NCI-H2081 treated with DMSO at 0.1 percent for 48 hours (cell line): ENCODE results near the gene MAP3K2.
"Not testable (repeated sequence)": the region's sequence is repeated elsewhere in the genome, so short reads cannot be mapped to it uniquely, and the experiment has no call there.

Source experiments
- DNase-seq: peaks from one replicate; lab custom pipeline; 2025; lab: John Stamatoyannopoulos, UW

Gene MAP3K2

DNA sequence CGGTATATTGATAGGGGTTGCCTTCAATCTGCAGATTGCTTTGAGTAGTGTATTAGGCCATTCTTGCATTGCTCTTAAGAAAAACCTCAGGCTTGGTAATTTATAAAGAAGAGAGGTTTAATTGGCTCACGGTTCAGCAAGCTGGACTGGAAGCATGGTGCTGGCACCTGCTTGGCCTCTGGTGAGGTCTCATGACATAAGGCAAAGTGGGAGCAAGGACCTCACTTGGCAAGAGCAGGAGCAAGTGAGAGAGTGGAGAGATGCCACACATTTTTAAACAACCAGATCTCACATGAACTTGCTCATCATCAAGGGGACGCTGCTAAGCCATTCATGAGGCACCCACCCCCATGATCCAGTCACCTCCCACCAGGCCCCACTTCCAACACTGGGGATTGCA is 4.9 kb downstream of the MAP3K2 start:
- no peak for DNase-seq

DNA sequence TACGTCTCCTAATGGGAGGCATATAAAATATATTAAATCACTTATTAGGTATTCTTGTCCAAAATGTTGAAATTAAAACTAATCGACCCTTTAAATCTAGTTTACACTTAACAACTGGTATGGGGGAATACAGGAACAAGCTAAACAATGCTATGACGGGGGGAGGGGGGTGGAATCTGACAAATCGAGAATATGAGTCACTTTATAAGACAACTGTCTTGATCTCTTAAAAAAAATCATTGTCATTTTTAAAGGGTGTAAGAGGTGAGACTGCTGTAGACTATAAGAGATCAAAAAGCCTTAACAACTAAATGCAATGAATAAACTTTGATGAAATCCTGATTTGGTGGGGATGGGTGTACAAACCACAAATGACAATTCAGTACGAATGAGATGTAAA is 6.0 kb downstream of the MAP3K2 start:
- no peak for DNase-seq

DNA sequence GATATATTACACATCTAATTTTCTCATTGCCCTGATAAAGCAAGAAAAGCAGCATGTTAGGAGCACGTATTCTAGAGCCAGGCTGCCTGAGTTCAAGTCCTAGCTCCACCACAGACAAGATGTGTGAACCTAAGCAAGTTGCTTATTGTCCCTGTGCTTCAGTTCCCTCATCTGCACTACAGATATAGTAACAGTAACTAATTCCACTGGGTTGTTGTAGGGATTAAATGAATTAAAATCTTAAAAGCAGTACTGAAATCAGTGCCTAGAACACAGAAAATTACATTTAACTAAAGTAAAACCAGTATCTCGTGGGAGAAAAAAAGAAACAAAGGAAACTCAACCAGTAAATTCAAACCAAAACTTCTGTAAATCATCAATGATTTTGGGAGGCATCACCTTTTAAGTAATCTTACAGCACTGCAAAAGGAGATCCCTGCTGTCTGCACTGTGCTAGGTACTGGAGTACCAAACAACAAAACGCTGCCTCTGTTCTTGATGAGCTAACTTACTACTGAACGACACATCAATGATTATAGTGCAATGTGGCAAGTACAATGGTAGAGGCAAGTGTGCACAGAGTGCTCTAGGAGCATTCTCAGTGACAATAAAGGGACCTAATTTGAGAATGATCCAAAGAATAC is 7.9 kb downstream of the MAP3K2 start:
- DNase-seq: no peak

DNA sequence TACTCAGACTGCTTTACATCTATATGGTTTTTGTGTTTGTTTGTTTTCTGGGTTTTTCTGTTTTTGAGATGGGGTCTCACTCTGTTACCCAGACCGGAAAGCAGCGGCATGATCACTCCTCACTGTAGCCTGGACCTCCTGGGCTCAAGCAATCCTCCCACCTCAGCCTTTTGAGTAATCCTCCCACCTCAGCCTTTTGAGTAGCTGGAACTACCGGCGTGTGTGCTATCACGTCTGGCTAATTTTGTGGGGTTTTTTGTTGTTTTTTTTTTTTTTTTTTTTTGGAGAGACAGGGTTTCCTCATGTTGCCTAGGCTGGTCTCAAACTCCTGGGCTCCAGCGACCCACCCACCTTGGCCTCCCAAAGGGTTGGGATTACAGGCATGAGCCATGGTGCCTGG is 9.1 kb downstream of the MAP3K2 start:
- DNase-seq: no peak

DNA sequence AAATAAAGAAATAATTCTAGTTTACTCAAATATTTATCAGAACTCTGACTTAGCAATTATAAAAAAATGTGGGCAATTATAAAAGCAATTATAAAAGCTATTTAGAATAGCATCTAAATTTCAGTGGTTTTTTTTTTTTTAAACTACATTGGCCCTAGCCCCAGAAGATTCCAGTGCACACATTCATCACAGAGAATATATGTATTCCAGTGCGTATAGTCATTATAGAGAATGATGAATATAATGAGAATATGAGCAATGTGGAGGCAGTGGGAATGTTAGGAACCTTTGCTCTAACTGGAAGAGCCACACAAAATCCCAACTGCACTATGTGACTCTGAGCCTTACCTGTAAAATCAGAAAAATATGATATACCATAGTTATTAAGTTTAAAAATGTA is 10.5 kb downstream of the MAP3K2 start:
- no peak for DNase-seq

DNA sequence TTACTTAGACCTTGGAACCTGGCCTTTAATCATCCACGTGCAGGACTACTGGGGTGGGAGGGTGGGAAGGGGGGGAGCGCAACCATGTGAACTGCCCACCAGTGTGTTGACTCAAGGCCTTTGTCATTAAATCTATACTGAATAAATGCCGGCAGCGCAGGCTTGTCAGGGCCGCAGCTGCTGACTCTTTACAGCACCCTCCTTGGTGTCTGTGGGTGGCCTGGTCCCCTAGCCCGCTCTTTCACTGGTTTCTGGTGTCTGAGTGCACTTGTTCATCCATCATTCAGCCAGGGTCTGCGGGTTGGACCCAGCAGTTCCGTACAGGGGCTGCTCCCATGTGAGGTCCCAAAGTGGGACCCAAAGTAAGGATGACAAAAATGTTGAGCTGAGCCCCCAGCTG is 11.5 kb downstream of the MAP3K2 start:
- DNase-seq: no peak

DNA sequence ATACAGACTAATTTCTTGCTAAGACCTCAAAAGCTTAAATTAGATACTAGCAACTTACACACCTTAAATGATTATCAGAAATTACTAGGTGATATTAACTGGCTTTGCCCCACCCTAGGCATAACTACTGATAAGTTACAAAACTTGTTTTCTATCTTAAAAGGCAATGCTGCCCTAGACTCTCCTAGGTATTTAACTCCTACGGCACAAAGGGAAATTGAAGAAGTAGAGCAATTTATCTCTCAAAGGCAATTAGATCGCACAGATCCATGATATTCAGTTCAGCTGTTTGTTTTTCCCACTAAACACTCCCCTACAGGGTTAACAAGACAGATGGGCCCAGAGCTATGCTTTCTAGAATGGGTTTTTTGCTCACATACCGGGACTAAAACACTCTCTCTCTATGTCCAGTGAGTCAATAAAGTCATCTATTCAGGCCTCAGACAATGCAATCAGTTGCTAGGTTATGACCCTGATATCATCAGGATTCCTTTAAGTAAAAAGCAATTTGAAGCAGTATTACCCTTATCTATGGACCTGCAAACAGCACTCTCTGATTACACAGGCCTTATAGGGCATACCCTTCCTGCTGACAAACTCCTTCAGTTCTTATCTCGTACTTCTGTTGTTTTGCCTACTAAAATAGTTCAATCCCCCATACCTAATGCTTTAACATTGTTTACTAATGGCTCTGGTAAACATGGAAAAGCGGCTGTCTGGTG is 14.3 kb downstream of the MAP3K2 start:
- DNase-seq: no peak

DNA sequence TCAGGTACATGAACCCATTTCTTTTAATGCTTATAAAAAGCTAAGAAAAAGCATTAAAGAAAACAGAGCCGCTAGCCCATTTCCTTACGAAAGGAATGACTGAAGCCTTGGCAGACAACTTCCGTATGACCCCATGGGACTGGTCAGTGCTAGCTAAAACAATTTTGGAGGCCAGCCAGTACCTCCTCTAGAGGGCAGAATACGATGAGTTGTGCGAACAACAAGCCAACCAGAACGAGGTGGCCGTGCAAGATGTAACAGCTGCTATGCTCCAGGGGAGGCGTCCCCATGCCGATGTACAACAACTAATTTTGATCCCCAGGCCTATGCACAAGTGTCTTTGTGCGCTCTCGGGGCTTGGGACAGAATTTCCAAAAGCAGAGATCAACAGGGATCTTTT is 16.7 kb downstream of the MAP3K2 start:
- DNase-seq: no peak

DNA sequence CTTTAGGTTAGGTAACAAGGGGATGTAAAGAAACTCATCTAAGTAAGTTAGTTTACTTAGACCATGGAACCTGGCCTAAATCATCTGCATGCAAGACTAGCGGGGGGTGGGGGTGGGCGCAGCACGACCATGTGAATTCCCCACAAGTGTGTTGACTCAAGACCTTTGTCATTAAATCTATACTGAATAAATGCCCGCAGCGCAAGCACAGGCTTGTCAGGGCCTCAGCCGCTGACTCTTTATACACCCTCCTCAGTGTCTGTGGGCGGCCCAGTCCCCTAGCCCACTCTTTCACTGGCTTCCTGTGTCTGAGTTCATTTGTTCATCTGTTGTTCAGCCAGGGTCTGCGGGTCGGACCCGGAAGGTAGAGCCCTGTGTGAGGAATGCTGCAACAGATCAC is 17.8 kb downstream of the MAP3K2 start:
- DNase-seq: no peak

DNA sequence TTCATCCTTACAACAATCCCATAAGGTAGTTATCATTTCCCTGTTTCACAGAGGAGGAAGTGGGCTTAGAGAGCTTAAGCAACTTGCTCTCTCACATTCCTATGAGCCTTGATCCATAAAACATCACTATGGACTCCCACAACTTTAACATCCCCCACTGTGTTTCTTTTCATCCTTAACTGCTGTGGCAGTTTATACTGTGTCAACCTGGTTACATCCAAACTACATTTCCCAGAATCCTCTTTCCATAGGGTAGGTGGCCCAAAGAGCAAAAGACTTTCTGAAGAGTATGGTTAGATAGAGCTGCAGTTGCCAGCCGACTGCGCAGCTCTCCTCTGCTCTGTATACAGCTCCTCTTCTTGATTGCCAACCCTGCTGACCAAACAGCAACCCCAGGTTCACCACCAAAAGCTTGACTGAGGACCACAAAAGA is 22.5 kb downstream of the MAP3K2 start:
- DNase-seq: no peak

DNA sequence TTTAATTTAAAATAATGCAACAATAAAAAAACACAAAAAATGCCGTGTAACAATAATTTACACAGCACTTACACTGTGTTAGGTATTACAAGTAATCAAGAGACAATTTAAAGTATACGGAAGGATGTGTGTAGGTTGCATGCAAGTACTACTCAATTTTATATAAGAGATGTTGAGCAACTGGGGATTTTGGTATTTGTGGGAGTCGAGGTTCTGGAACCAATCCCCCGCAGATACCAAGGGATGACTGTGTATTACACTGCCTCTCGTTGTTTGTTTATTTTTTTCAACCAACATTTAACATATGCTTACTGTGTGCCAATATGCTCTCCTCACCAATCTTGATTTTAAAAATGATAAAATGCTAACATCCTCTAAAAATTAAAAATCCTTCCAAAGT is 24.8 kb downstream of the MAP3K2 start:
- no peak for DNase-seq

DNA sequence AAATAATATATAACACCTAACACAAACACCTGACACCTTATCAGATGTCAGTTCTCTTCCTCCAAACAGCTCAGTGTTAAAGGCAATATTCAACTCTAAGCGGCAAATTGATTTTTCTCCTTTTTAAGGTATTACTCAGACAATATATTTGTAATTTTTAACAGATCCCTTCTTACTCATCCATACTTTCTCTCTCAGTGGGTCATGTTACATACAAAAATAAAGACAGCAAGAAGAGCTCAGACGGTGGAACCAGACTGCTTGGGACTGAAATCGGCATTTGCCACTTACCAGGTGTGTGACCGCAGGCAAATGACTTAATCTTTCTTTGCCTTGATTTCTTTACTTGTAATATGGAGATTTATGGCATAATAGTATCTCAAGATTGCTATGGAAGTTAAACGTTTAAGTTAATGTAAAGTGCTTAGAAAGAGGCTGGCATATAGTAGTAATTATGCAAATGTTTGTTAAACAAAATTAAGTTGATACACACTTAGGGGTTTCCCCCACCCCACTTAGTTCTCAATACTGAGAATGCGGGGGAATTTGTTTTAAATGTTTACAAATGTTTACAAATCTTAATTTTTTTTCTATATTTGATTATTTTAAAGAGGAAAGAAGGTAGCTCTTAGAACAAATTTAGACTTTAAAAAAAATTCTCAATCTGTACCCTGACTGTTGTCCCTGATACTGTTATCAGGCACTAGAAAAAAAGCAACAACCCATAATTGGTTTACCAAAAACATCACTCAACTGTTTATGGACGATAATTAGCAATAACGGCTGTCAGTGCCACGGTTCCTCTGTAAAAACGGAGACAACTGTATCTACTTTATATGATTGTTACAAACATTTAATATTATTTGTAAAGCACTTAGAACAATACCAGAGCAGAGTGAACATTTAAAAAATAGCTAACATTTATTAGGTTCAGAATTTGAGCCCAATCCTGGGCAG is 25.6 kb downstream of the MAP3K2 start:
- no peak for DNase-seq

DNA sequence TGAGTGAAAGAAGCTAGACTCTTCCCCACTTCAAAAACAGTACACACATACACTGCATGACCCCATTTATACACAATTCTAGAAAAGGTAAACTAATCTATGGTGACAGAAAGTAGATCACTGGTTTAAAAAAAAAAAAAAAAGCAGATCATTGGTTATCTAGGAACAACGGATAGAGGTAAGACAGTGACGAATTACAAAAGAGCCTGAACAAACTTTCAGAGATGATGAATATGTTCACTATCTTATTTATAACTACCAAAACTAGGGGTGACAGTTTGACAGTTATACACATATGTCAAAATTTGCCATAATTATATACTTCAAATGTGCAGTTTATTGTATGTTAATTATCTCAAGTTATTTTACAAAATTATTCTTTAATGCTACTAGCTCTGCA is 27.5 kb downstream of the MAP3K2 start:
- DNase-seq: no peak

DNA sequence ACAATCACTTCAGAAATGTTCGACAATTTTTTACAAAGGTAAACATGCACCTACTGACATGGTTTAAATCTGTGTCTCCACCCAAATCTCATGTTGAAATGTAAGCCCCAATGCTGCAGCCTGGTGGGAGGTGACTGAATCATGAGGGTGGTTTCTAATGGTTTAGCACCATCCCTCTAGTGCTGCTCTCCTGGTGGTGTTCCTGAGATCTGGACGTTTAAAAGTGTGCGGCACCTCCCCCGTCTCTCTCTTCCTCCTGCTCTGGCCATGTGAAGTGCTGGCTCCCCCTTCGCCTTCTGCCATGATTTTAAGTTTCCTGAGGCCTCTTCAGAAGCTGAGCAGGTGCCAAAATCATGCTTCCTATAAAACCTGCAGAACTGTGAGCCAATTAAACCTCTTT is 28.3 kb downstream of the MAP3K2 start:
- DNase-seq: no peak

DNA sequence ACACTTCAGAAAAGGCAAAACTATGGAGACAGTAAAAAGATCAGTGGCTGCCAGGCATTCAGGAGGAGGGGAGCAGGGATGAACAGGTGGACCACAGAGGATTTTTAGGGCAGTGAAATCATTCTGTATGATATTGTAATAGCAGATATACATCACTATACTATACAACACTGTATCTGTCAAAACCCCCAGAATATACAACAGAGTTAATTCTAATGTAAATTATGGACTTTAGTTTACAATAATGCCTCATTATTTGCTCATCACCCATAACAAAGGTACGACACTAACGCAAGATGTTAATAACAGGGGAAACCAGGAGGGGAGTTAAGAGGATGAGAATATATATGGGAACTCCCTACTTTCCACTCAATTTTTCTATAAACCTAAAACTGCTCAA is 28.8 kb downstream of the MAP3K2 start:
- no peak for DNase-seq

DNA sequence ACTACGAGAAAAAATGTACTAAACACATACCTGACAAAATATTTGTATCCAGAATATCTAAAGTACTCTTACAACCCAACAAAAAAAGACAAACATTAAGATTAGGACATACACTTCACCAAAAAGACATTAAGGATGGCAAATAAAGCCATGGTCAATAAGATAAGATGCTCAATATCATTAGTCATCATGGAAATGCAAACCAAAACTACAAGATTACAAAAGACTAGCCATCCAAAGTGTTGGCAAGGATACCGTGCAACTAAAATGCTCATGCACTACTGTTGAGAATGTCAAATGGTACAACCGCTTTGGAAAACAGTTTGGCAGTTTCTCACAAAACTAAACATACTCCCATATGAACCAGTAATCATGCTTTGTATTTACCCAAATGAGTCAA is 29.7 kb downstream of the MAP3K2 start:
- DNase-seq: no peak

DNA sequence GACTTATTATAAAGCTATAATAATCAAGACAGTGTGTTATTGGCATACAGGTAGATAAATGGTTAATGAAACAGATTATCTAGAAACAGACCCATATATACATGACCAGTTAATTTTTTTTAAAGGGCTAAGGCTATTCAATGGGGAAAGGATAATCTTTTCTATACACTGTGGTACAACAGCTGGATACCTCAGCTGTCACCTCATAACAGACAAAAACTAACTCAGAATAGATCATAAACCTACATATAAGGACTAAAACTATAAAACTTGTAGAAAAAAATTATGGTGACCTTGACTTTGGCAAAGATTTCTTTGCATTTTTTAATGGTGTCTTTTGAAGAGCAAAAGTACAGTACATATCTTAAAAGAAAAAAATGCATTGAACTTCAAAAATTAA is 30.2 kb downstream of the MAP3K2 start:
- no peak for DNase-seq

DNA sequence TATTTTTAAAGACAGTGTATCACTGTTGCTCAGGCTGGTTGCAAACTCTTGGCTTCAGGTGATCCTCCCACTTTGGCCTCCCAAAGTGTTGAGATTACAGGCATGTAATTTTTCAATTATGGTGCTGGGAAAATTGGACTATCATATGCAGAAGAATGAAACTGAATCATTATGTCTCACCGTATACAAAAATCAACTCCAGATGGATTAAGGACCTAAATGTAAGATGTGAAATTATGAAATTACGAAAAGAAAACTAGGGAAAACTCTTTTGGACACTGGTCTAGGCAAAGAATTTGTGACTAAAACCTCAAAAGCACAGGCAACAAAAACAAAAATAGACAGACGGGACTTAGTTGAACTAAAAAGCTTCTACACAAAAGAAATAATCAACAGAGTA is 31.2 kb downstream of the MAP3K2 start:
- no peak for DNase-seq

DNA sequence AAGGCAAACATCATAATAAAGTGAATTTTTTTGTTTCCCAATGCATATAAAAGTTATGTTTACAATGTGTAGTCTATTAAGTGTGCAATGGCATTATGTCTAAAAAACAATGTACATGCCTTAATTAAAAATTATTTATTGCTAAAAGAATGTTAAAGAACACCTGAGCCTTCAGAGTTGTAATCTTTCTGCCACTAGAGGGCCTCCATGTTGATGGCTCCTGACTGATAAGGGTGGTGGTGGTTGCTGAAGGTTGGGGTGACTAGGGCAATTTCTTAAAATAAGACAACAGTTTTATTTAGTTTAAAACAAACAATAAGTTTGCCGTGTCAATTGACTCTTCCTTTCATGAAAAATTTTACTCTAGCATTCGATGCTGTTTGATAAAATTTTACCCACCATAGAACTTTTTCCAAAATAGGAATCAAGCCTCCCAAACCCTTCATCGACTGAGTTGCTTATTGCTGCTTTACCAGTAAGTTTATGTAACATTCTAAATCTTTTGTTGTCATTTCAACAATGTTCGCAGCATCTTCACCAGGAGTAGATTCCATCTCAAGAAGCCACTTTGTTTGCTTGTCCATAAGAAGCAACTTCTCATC is 32.3 kb downstream of the MAP3K2 start:
- no peak for DNase-seq

DNA sequence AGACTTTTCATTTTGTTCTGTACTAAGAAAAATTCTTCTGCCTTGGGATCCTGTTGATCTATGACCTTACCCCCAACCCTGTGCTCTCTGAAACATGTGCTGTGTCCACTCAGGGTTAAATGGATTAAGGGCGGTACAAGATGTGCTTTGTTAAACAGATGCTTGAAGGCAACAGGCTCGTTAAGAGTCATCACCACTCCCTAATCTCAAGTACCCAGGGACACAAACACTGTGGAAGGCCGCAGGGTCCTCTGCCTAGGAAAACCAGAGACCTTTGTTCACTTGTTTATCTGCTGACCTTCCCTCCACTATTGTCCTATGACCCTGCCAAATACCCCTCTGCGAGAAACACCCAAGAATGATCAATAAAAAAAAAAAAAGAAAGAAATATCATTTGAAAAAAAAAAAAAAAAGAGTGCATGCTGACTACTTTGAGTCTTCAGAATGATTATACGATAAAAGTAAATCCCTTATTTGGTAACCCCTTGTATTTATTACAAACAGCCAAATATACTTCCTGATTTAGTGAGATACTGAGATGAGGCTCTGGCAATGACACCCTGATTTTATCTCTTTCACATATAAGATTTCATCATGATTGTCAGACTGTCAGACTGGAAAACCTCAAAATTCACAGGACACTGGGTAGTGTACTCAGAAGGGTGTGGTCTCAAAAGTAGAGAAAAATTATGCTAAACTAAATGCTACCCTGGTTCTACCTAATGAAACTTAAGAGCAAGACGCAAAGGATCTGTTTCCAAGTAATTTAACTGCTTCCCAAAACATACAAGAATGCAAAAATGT is 33.7 kb downstream of the MAP3K2 start:
- not testable (repeated sequence) for DNase-seq

DNA sequence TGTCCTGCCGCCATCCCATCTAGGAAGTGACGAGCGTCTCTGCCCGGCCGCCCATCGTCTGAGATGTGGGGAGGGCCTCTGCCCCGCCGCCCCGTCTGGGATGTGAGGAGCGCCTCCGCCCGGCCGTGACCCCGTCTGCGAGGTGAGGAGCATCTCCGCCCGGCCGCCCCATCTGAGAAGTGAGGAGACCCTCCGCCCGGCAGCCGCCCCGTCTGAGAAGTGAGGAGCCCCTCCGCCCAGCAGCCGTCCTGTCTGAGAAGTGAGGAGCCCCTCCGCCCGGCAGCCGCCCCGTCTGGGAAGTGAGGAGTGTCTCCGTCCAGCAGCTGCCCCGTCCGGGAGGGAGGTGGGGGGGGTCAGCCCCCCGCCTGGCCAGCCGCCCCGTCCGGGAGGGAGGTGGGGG is 34.6 kb downstream of the MAP3K2 start:
- DNase-seq: not testable (repeated sequence)

DNA sequence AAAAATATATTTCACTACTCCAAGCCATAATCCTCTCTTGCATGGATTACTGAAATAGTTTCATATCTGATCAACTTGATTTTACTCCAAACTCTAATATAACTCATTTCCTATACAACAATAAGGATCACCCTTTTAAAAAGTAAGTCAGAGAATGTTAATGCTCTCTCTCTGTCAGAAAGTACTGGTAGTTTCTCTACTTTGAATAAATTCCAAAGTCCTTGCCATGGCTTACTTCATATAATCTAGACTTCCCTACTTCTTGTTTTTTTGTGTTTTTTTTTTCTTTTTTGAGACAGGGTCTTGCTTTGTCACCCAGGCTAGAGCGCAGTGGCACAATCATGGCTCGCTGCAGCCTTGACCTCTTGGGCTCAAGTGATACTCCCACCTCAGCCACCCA is 36.2 kb downstream of the MAP3K2 start:
- no peak for DNase-seq
